Bone marrow (tissue), 2 donors: ENCODE data around the gene PHF3.
"Not testable (repeated sequence)": the region's sequence is repeated elsewhere in the genome, so short reads cannot be mapped to it uniquely, and the experiment has no call there.

ENCODE experiments used
- DNase-seq, 2 donors: peaks; one replicate each; lab custom pipeline; 2025; lab: John Stamatoyannopoulos, UW

PHF3 gene

GRCh38 chr6:63709148-63709547, 73.5 kb downstream of the PHF3 start:
- DNase-seq, result no peak

- DNase-seq, result no peak
Observed at GRCh38 chr6:63713332-63713731, 77.7 kb downstream of the PHF3 start.

GRCh38 chr6:63714091-63714490, 78.5 kb downstream of the PHF3 start:
- no peak for DNase-seq

- no peak for DNase-seq
Observed at GRCh38 chr6:63716169-63716568, 80.6 kb downstream of the PHF3 start.

- DNase-seq, result no peak
Observed at GRCh38 chr6:63721181-63721580, 85.6 kb downstream of the PHF3 start.

- DNase-seq, result no peak
Observed at GRCh38 chr6:63724721-63725120, 89.1 kb downstream of the PHF3 start.

GRCh38 chr6:63730311-63730710, 94.7 kb downstream of the PHF3 start:
- DNase-seq, result no peak

- no peak for DNase-seq
Observed at GRCh38 chr6:63731930-63732329, 96.3 kb downstream of the PHF3 start.

GRCh38 chr6:63732336-63732735, 96.7 kb downstream of the PHF3 start:
- no peak for DNase-seq

GRCh38 chr6:63734923-63735322, 99.3 kb downstream of the PHF3 start:
- DNase-seq, result no peak

- DNase-seq, result not testable (repeated sequence)
Observed at GRCh38 chr6:63738190-63738589, 102.6 kb downstream of the PHF3 start.

GRCh38 chr6:63739094-63739687, 103.6 kb downstream of the PHF3 start:
- no peak for DNase-seq

GRCh38 chr6:63740709-63741108, 105.1 kb downstream of the PHF3 start:
- DNase-seq, result no peak

GRCh38 chr6:63742060-63742459, 106.5 kb downstream of the PHF3 start:
- no peak for DNase-seq

- DNase-seq, result no peak
Observed at GRCh38 chr6:63743691-63744090, 108.1 kb downstream of the PHF3 start.

- DNase-seq, result no peak
Observed at GRCh38 chr6:63744810-63745209, 109.2 kb downstream of the PHF3 start.

GRCh38 chr6:63745784-63746183, 110.2 kb downstream of the PHF3 start:
- no peak for DNase-seq

GRCh38 chr6:63750400-63750799, 114.8 kb downstream of the PHF3 start:
- DNase-seq, result no peak

GRCh38 chr6:63757275-63757674, 121.7 kb downstream of the PHF3 start:
- DNase-seq, result not testable (repeated sequence)

- no peak for DNase-seq
Observed at GRCh38 chr6:63757826-63758225, 122.2 kb downstream of the PHF3 start.

- no peak for DNase-seq
Observed at GRCh38 chr6:63759605-63760105, 124.1 kb downstream of the PHF3 start.

- no peak for DNase-seq
Observed at GRCh38 chr6:63760199-63760598, 124.6 kb downstream of the PHF3 start.

- peak in 1 of 2 donors; percentile 36 for DNase-seq
Observed at GRCh38 chr6:63764318-63764916, 128.8 kb downstream of the PHF3 start.
